KOPT-K1 (cell line): ENCODE results near the gene PDZD2.
"Not testable (repeated sequence)": the region's sequence is repeated elsewhere in the genome, so short reads cannot be mapped to it uniquely, and the experiment has no call there.

Source experiments
- H3K27ac ChIP-seq: fragments of 200-600 bp; sonication (generic); 2 replicates; pipeline ENCODE4 v1.5.1; 2016; ENCODE audit warnings: antibody characterized with exemption, mild to moderate bottlenecking, low read depth, low read length; ENCODE audit not compliant: poor library complexity, severe bottlenecking
- H3K36me3 ChIP-seq: fragments of 200-600 bp; sonication (generic); 2 replicates; pipeline ENCODE4 v1.5.1; 2017; ENCODE audit warnings: antibody characterized with exemption, mild to moderate bottlenecking, low read length, moderate library complexity; ENCODE audit not compliant: insufficient read depth
- H3K9me3 ChIP-seq: fragments of 200-600 bp; sonication (generic); 2 replicates; pipeline ENCODE4 v1.5.1; 2017; ENCODE audit warnings: antibody characterized with exemption, low read length, mild to moderate bottlenecking; ENCODE audit not compliant: insufficient read depth, poor library complexity, severe bottlenecking

PDZD2 gene

DNA sequence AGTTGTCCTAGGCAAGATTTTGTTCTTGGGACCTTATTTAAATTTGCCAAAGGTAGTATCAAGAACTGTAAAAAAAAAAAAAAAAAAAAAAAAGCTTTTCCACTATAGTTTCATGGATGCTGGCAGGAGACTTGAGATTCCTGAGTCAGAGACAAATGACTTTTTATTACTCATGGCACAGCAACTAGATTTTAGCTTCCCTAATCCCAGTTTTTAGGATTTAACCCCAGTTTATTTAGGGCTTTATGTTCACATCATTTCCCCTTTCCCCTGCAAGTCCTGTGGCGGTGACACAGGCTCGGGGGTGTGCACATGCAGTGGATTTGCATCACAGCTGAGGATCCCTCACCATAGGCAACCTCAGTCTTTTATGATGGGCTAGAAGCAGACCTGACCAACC, 390.3 kb downstream of the PDZD2 start:
- no peaks in the 10 kb centered on the region for H3K36me3 ChIP-seq
- H3K9me3 ChIP-seq = no peaks in the 10 kb centered on the region
- no peak overlapping the region for H3K27ac ChIP-seq

DNA sequence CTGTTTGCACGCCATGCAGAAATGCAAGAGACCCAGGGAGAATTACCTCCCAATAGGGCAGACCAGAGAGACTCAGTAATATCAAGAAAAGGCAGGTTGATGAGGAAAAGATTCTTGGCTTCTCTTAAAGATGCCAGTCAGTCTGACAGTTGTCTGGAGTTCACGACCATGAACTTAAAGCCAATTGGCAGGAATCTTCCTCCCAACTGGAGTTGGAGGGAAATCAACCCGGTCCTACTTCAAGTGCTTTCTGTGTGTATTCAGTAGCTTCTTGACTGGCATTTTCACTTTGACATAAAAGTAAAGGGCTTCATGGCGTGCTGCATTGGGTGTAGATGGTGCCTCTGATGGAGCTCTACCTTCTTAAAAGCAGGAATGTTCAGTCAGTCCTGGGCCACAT, 390.9 kb downstream of the PDZD2 start:
- no peaks in the 10 kb centered on the region for H3K9me3 ChIP-seq
- H3K27ac ChIP-seq = no peak overlapping the region
- H3K36me3 ChIP-seq = no peaks in the 10 kb centered on the region

- Histone ChIP-seq H3K27ac (no peak overlapping the region), H3K36me3 (no peaks in the 10 kb centered on the region), H3K9me3 (no peaks in the 10 kb centered on the region)
Measured at GRCh38 chr5:32030222-32030621, 391.3 kb downstream of the PDZD2 start.

DNA sequence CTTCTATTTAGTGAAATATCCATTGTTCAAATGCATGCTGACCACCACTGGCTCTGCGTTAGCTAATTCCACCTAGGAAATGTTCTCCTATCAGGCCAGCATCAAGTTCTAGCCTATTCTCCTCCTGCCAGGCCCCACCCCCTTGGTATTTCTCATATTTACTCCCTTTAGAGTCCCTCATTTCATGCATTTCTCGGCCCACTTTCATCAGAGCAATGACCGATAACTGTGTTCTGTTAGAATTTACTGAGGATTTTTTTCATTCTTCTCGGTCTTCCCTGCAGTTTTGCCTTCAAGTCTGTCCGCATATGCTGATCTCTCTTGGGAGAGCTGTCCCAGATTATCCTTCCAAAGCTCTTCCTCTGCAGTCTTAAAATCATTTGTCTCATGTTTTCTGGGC, 391.8 kb downstream of the PDZD2 start:
- Histone ChIP-seq H3K9me3 (no peaks in the 10 kb centered on the region), H3K36me3 (no peaks in the 10 kb centered on the region), H3K27ac (no peak overlapping the region)

DNA sequence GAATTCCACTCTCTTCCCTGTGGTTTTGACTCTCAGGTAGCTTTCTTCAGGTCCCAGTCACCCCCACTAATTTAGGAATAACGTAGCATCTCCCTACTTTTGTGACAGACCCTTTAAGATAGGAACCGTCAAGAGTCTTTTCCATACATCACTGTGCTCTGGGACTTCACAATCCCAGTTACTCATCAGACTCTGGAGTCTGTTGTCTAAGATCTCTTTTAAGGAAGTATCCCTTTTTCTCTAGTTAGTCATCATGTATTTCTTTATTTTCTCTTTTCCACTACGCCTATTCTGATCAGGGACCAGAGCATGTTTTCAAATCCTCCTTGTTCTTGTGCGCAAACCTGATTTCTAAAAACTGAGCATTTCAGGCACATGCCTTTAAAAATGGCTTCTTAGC, 392.2 kb downstream of the PDZD2 start:
- no peaks in the 10 kb centered on the region for H3K9me3 ChIP-seq
- H3K36me3 ChIP-seq = no peaks in the 10 kb centered on the region
- H3K27ac ChIP-seq = no peak overlapping the region

- H3K27ac ChIP-seq = no peak overlapping the region
- H3K36me3 ChIP-seq = no peaks in the 10 kb centered on the region
- peaks cover 18% of the 10 kb centered on the region for H3K9me3 ChIP-seq
Measured at GRCh38 chr5:32038523-32038922, 399.6 kb downstream of the PDZD2 start.

DNA sequence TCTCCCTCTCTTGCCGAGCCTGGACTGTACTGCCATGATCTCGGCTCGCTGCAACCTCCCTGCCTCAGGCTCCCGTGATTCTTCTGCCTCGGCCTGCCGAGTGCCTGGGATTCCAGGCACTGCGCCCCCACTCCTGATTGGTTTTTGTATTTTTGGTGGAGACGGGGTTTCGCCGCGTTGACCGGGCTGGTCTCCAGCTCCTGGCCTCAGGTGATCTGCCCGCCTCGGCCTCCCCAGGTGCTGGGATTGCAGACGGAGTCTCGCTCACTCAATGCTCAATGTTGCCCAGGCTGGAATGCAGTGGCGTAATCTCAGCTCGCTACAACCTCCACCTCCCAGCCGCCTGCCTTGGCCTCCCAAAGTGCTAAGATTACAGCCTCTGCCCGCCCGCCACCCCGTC, 400.2 kb downstream of the PDZD2 start:
- not testable (repeated sequence) for H3K27ac ChIP-seq, H3K36me3 ChIP-seq
- H3K9me3 ChIP-seq = peaks cover 18% of the 10 kb centered on the region

DNA sequence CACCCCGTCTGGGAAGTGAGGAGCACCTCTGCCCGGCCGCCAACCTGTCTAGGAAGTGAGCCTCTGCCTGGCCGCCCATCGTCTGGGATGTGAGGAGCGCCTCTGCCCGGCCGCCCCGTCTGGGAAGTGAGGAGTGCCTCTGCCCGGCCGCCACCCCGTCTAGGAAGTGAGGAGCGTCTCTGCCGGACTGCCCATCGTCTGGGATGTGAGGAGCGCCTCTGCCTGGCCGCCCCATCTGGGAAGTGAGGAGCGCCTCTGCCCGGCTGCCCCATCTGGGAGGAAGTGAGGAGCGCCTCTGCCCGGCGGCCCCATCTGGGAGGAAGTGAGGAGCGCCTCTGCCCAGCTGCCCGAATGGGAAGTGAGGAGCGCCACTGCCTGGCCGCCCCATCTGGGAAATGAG, 400.7 kb downstream of the PDZD2 start:
- H3K9me3 ChIP-seq = peaks cover 18% of the 10 kb centered on the region
- not testable (repeated sequence) for H3K36me3 ChIP-seq, H3K27ac ChIP-seq

DNA sequence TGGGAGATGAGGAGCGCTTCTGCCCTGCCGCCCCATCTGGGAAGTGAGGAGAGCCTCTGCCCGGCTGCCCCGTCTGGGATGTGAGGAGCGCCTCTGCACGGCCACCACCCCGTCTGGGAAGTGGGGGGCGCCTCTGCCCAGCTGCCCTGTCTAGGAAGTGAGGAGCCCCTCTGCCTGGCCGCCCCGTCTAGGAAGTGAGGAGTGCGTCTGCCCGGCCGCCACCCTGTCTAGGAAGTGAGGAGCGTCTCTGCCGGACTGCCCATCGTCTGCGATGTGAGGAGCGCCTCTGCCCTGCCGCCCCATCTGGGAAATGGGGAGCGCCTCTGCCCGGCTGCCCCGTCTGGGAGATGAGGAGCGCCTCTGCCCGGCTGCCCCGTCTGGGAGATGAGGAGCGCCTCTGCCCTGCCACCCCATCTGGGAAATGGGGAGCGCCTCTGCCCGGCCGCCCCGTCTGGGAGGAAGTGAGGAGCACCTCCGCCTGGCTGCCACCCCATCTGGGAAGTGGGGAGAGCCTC, 401.3 kb downstream of the PDZD2 start:
- H3K27ac ChIP-seq, H3K36me3 ChIP-seq: not testable (repeated sequence)
- peaks cover 18% of the 10 kb centered on the region for H3K9me3 ChIP-seq

- Histone ChIP-seq H3K9me3 (peaks cover 18% of the 10 kb centered on the region), H3K36me3 (no peaks in the 10 kb centered on the region), H3K27ac (no peak overlapping the region)
Measured at GRCh38 chr5:32042551-32042961, 403.6 kb downstream of the PDZD2 start.

GRCh38 chr5:32043105-32043504, 404.2 kb downstream of the PDZD2 start:
- Histone ChIP-seq H3K27ac (no peak overlapping the region), H3K9me3 (peaks cover 18% of the 10 kb centered on the region), H3K36me3 (no peaks in the 10 kb centered on the region)

- no peaks in the 10 kb centered on the region for H3K36me3 ChIP-seq
- no peak overlapping the region for H3K27ac ChIP-seq
- H3K9me3 ChIP-seq = peaks cover 12% of the 10 kb centered on the region
Measured at GRCh38 chr5:32044434-32044833, 405.5 kb downstream of the PDZD2 start.

DNA sequence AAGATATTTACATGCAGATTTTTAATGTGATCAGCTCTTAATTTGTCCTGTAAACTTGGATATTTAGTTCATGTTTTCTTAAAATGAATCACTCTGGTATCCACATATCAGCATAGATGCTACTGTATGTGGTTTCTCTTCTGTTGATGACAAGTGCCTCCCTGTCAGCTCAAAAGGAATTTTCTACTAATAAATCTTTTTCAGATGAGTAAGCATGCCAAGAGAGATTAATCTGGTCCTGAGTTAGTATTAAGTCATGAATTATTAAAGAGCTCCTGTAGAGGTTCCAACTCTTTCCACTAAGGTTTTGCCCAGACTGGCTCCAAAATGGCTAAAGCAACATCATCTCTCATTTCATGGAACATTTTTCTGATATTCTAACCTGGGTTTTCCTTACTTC, 406.0 kb downstream of the PDZD2 start:
- H3K27ac ChIP-seq = no peak overlapping the region
- no peaks in the 10 kb centered on the region for H3K36me3 ChIP-seq
- peaks cover 8% of the 10 kb centered on the region for H3K9me3 ChIP-seq

DNA sequence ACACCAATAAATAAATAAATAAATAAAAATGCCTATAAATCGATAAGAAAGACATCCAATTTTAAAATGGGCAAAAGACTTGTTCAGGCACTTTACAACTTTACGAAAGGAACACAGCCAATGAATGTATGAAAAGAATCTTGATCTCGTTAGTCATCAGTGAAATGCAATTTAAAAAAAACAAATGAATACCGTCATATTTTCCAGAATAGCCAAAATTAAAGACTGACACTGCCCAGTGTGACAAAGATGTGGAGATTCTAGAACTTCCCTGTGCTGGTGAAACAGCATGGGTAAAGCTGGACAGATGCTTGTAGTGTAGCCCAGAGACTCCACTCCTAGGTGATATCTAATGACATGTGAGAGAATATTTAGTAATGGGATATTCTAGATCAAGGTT, 408.1 kb downstream of the PDZD2 start:
- H3K27ac ChIP-seq = no peak overlapping the region
- H3K9me3 ChIP-seq = no peaks in the 10 kb centered on the region
- H3K36me3 ChIP-seq = no peaks in the 10 kb centered on the region

DNA sequence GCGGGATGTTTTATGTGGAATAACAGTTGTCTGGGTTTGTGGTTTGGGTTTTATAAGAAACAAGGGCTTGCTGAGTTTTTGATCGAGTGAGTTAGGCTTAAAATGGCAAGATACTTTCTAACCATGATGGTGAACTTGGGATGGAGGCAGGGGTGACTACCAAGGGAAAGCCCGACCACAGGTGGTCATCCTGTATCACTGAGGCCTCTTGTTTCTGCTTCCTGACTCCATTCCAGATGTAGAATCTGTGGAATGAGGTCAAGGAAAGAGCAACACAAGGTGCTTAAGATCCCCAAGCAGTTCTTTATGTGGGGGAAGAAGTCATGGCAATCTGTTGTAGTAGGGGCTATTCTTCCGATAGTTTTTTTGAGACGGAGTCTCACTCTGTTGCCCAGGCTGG, 412.9 kb downstream of the PDZD2 start:
- Histone ChIP-seq H3K27ac (no peak overlapping the region), H3K36me3 (no peaks in the 10 kb centered on the region), H3K9me3 (no peaks in the 10 kb centered on the region)

GRCh38 chr5:32055891-32056866, 417.2 kb downstream of the PDZD2 start:
- Histone ChIP-seq H3K27ac (no peak overlapping the region), H3K36me3 (no peaks in the 10 kb centered on the region)

More at GRCh38 chr5:32055891-32056866, 417.2 kb downstream of the PDZD2 start:
- peaks cover 5% of the 10 kb centered on the region for H3K9me3 ChIP-seq
